Heart right ventricle (tissue), 16 donors: Measurements from ENCODE around the gene LNP1. TPM values are rescaled to one million over a fixed set of nuclear protein-coding genes. Genes with fewer than 3 reads are reported as not detected.

ENCODE experiments used
- ATAC-seq, 8 donors: fragments of 200-7000 bp; cut with Tn5 transposase; one replicate each; pipeline ENCODE4 v1.9.1; 2020; ENCODE audit warnings: mild to moderate bottlenecking in 8 of 8, moderate library complexity in 8 of 8, moderate number of reproducible peaks in 1 of 8
- DNase-seq, 2 donors: peaks; one replicate each; pipeline ENCODE4 v3.0.0-alpha.2; 2020
- H3K27ac ChIP-seq, 10 donors: fragments of 200-600 bp; sonication (generic) in 2 of 10; one replicate each; pipeline versions ENCODE4 v1.5.0 to v1.8.0; 2020 to 2022; ENCODE audit warnings: mild to moderate bottlenecking in 3 of 10
- H3K27me3 ChIP-seq, 7 donors: fragments of 200-600 bp; one replicate each; pipeline ENCODE4 v1.8.0; 2021 to 2022; ENCODE audit warnings: mild to moderate bottlenecking in 2 of 7
- H3K36me3 ChIP-seq, 9 donors: fragments of 200-600 bp; sonication (generic) in 1 of 9; one replicate each; pipeline versions ENCODE4 v1.5.0 to v1.8.0; 2020 to 2022; ENCODE audit warnings: mild to moderate bottlenecking in 2 of 9
- H3K4me1 ChIP-seq, 9 donors: fragments of 200-600 bp; sonication (generic) in 1 of 9; one replicate each; pipeline versions ENCODE4 v1.5.0 to v1.8.0; 2020 to 2022; ENCODE audit warnings: mild to moderate bottlenecking in 4 of 9
- H3K4me3 ChIP-seq, 10 donors: fragments of 200-600 bp; sonication (generic) in 2 of 10; one replicate each; pipeline versions ENCODE4 v1.5.0 to v1.8.0; 2020 to 2022; ENCODE audit warnings: mild to moderate bottlenecking in 7 of 10, moderate library complexity in 2 of 10
- H3K9me3 ChIP-seq, 11 donors: fragments of 200-600 bp in 10 of 11; sonication (generic) in 2 of 11; one replicate each; pipeline versions ENCODE4 v1.5.0 to v1.8.0; 2013 to 2022; ENCODE audit warnings: mild to moderate bottlenecking in 2 of 11, control low read depth in 1 of 11, moderate library complexity in 1 of 11
- CTCF ChIP-seq, 9 donors: fragments of 200-600 bp; sonication (generic) in 2 of 9; IDR thresholded peaks; one replicate each; pipeline versions ENCODE4 v1.5.0 to v1.8.0; 2021 to 2022; ENCODE audit warnings: antibody characterized with exemption in 9 of 9, mild to moderate bottlenecking in 5 of 9, moderate library complexity in 1 of 9
- WGBS, 2 donors: extraction: QIAGEN DNeasy Blood & Tissue Kit; methylation state at CpG; one replicate each; pipeline ENCODE4 v1.1.7; 2013; ENCODE audit warnings: inconsistent platforms in 1 of 2; 5-methylcytosine and 5-hydroxymethylcytosine counted together
- intact Hi-C, 10 donors: fragments of 100-400 bp; cut with DNase I; formaldehyde crosslinking; loops; one replicate each; pipeline versions ENCODE4 v1.11.1 to v1.14.2; 2022
- polyA plus RNA-seq, 2 donors: library from polyadenylated mRNA; stranded (reverse); fragments of 200-250 nt; gene quantifications; one replicate each; pipeline ENCODE4 v1.2.3, GENCODE V29; 2013
- total RNA-seq, 10 donors: library from RNA; stranded (reverse); fragmentation: NEBNext Ultra II Directional in 3 of 10; extraction: Animal tissue kit (Norgen Biotek cat#: 25700) in 3 of 10; gene quantifications; one replicate each; pipeline versions ENCODE4 v1.2.1 to v1.2.4, GENCODE V29; 2021 to 2023
- donor health status: Arrhythmogenic right ventricular cardiomyopathy.
- donor health status: ischemic (EF 13 %, LVEDD 7.1; RV severe dilation, severe dysfunction).
- donor health status: healthy with polysubstance abuse.
- donor health status: DM: no; HTN: yes; CAD: no.
- donor health status: DM: no; HTN: no; CAD: no.
- donor health status: ischemic (EF 25% LVEDD 6.9; RV normal size, moderate dysfunction).
- donor health status: ischemic (EF 25% LVEDD 5.7; RV mildly dilated, moderate dysfunction).
- donor health status: healthy.
- donor health status: DM: yes; HTN: yes; CAD: no.
- donor health status: Ischemic cardiomyopathy.
- donor health status: ischemic (EF 35%, LVEDD 5.7; RV mildly dilated, moderate dysfunction).
- donor health status: nonischemic (EF 11% LVEDD 7.7; RV severe dilation, severe dysfunction).
- donor health status: DM: yes; HTN: yes; CAD: no.
- donor health status: PGD.
- donor health status: ischemic (EF 29% LVEDD 5.4; RV normal size, mild dysfunction).
- donor health status: nonischemic (EF 23%, LVEDD 6.1; RV moderate dilation, normal function).

Gene LNP1
- total and polyA plus RNA-seq, 12 donors: 1.2 to 5.3 (median 3.8) TPM

GRCh38 chr3:100400419-100400779, 940 bp upstream of the LNP1 start:
- Histone ChIP-seq H3K4me3 (peak overlapping the region; percentile 69 to 98 (median 90)), H3K4me1 (peaks cover 0 to 72% (median 55%) of the 10 kb centered on the region in 9 donors), H3K27me3 (no peaks in the 10 kb centered on the region), H3K27ac (peak overlapping the region; percentile 71 to 98 (median 94)), H3K36me3 (no peaks in the 10 kb centered on the region), H3K9me3 (no peaks in the 10 kb centered on the region)
- 0 to 1% methylated on average over 22 of the region's 22 CpGs for WGBS, 2 donors
- ATAC-seq (peak in 4 of 8 donors; percentile 2 to 47 (median 10)), DNase-seq (peak in 1 of 2 donors; percentile 18)
- intact Hi-C loops: loop anchor here in 2 of 10 donors (5.0 kb wide), 4 partner anchors 63 to 138 kb away; partner anchors contain the start of genes NIT2 (in 1 of the 2), TBC1D23 (in 1 of the 2) and TMEM45A (in 1 of the 2)
- no peak for TF ChIP-seq CTCF (IDR thresholded peaks at IDR 0.05)

- intact Hi-C loops: loop anchor here in 2 of 10 donors (5.0 kb wide), 4 partner anchors 64 to 139 kb away; partner anchors contain the start of genes NIT2 (in 1 of the 2), TBC1D23 (in 1 of the 2) and TMEM45A (in 1 of the 2)
- TF ChIP-seq CTCF (IDR thresholded peaks at IDR 0.05): no peak
- ATAC-seq (peak in 5 of 8 donors; percentile 1 to 35 (median 6)), DNase-seq (peak; percentile 30 to 31)
- WGBS, 2 donors: 0% methylated on average over 23 of the region's 23 CpGs
- peak overlapping the region; percentile 69 to 98 (median 90) for H3K4me3 ChIP-seq
- H3K27me3 ChIP-seq: no peaks in the 10 kb centered on the region
- peaks cover 0 to 59% (median 48%) of the 10 kb centered on the region in 9 donors for H3K4me1 ChIP-seq
- H3K9me3 ChIP-seq: peaks cover 0 to 5% (median 0%) of the 10 kb centered on the region in 11 donors
- H3K27ac ChIP-seq: peak overlapping the region; percentile 71 to 98 (median 94)
- H3K36me3 ChIP-seq: no peaks in the 10 kb centered on the region
These were observed 319 bp downstream of the LNP1 start for GRCh38 chr3:100401674-100402041.

- no peaks in the 10 kb centered on the region for H3K27me3 ChIP-seq
- intact Hi-C loops: loop anchor here in 2 of 10 donors (5.0 kb wide), 4 partner anchors 65 to 140 kb away; partner anchors contain the start of genes NIT2 (in 1 of the 2), TBC1D23 (in 1 of the 2) and TMEM45A (in 1 of the 2)
- no peaks in the 10 kb centered on the region for H3K36me3 ChIP-seq
- TF ChIP-seq CTCF (IDR thresholded peaks at IDR 0.05): no peak
- DNase-seq (no peak), ATAC-seq (peak in 1 of 8 donors; percentile 26)
- H3K9me3 ChIP-seq: peaks cover 0 to 11% (median 0%) of the 10 kb centered on the region in 11 donors
- peak overlapping the region; percentile 69 to 98 (median 90) for H3K4me3 ChIP-seq
- H3K27ac ChIP-seq: peak overlapping the region in 9 of 10 donors; percentile 93 to 98 (median 95)
- peaks cover 0 to 54% (median 45%) of the 10 kb centered on the region in 9 donors for H3K4me1 ChIP-seq
- 0 to 2% methylated on average over 2 of the region's 2 CpGs for WGBS, 2 donors
These were observed 917 bp downstream of the LNP1 start for GRCh38 chr3:100402256-100402655.

- ATAC-seq: no peak
- WGBS, 2 donors: 30 to 32% methylated on average over 2 of the region's 2 CpGs
- intact Hi-C loops: loop anchor here in 2 of 10 donors (5.0 kb wide), 4 partner anchors 66 to 141 kb away; partner anchors contain the start of genes NIT2 (in 1 of the 2), TBC1D23 (in 1 of the 2) and TMEM45A (in 1 of the 2)
These were observed 1.6 kb downstream of the LNP1 start for GRCh38 chr3:100402891-100403290.

More at GRCh38 chr3:100402891-100403290, 1.6 kb downstream of the LNP1 start:
- Histone ChIP-seq H3K27ac (peak overlapping the region in 7 of 10 donors; percentile 93 to 98 (median 95)), H3K27me3 (no peaks in the 10 kb centered on the region), H3K4me1 (peaks cover 0 to 47% (median 45%) of the 10 kb centered on the region in 9 donors), H3K9me3 (peaks cover 0 to 17% (median 3%) of the 10 kb centered on the region in 11 donors), H3K4me3 (peak overlapping the region in 9 of 10 donors; percentile 69 to 98 (median 91)), H3K36me3 (no peaks in the 10 kb centered on the region)
- TF ChIP-seq CTCF (IDR thresholded peaks at IDR 0.05): no peak
- no peak for DNase-seq
